T-helper 1 cell treated with Interleukin-12 subunit alpha and Interleukin-12 subunit beta and Interleukin-4 antibody, amounts not matched to agents 30 ng/mL and 1 ng/mL, for 36 hours (primary cell): ENCODE measurements around the gene KCNJ15. TPM values are rescaled to one million over a fixed set of nuclear protein-coding genes. Genes with fewer than 3 reads are reported as not detected.

Experiments
- intact Hi-C: fragments of 100-400 bp; cut with micrococcal nuclease; formaldehyde crosslinking; loops from one replicate; pipeline ENCODE4 v1.15.1; 2024
- total RNA-seq: library from RNA; stranded (reverse); gene quantifications from 2 replicates; pipeline ENCODE4 v1.2.3, GENCODE V29; 2022

Gene KCNJ15
- total RNA-seq, 1 donor from 2014 or later: 0.34 TPM

DNA sequence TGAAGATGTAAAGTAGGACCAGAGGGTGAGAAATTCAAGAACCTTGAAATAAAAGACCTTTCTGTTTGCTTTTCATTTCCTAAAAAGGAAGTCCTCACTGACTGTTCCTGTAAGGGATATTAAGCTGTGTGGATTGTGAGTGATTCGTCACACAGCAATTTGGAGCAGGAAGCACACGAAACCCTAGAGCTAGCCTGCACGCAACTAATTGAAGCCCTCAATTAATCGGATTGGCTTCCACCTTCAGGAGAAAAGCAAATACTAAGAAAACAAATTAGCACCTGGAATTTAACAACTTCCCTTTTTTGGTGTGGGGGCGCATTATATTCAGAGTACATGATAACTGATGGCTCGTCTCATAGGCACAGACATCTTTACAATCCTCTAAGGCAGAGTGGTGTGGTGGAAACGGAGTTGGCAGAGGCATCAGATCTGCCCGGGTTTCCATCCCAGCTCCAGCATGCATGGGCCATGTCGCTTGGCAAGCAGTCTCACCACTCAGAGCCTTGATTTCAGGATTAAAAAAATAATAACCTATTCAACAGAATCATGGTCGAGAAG lies 95.2 kb downstream of the KCNJ15 start:
- intact Hi-C loops: loop anchor here (1.0 kb wide), 2 partner anchors 133 to 193 kb away; no protein-coding TSS in a partner anchor

DNA sequence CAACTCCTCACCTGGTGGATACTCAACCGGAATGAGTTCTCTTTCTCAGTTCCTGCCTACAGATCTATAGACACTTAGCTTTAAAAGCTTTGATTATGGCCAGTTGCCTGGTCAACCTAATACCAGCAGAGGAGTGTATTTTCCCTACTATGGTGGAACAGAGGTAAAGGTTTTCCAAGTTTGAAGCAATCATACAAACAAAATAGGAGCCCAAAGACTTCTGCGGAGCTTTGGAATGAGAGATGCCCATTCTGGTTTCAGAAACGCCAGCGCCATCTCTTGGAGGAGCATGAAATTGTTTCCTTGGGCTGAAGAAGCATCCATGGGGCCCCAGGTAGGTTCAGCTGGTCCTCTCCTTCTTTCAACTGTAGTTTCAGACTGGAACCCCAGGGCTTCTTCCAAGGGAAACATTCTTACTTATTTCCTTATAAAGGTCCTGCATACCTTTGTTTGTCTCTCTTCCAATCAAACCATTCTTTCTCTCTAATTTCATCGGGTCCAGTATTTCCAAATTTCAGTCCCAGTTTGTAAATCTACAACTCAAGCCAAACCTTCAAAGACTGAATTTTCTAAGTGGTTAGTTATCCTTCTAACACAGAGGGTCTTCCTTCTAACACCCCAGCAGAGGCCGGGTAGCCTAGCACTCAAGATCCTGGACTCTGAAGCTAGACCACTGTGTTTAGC lies 95.9 kb downstream of the KCNJ15 start:
- intact Hi-C loops: loop anchor here (1.0 kb wide), 2 partner anchors 133 to 193 kb away; no protein-coding TSS in a partner anchor

DNA sequence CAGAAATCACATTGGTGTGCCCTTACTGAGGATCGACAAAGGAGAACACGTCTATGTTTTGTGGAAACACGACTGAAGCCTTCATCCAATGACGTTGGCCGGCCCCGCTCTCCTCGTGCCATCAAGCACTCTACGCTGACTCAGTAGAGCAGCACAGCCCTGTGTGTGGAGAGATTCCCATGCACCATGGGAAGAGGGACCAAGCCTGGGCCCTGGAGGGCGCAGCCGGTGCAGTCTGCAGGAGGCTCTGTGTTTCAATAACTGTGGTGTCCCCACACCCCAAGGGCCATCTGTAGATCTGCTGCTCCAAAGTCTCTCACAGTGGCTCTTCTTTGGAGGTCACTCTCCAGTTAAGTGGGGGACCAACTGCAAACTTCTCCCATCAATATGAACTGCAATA lies 97.4 kb downstream of the KCNJ15 start:
- intact Hi-C loops: no loop called here

DNA sequence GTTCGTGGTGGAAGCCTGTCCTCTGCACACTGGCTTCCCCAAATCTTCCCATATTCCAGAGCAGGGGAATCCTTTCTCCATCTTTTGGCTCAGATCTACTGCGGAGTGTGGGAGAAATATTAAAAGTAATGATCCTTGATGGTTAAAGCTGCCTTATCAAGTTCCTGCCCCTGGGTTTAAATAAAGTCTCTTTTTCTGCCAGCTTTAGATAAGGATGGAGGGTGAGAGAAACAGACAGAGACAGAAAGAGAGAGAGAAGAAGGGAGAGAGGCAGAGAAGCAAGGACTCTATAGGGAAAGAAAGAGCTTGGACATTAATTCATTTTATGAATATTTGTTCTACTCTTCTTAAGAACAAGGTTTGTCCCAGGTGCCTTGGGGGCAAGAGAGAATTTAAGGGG lies 98.0 kb downstream of the KCNJ15 start:
- intact Hi-C loops: no loop called here

DNA sequence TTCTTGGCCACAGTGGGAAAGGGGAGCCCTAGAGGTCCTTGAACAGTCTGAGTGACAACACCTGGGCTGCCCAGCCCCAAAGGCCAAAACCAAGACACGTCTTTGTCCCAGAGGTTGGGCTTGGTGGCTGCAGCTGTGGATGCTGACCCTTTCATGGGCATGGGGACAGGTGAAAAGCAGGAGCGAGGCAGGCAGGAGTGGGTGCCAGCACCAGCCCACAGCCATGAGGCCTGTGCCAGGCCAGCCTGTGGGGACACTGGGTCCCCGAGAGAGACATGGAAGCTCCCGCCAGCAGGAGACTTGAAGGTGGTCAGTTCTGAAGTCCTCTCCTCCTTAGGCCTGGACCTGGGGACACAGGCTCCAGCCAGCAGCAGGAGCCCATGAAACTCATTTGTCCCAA lies 98.6 kb downstream of the KCNJ15 start:
- intact Hi-C loops: no loop called here

DNA sequence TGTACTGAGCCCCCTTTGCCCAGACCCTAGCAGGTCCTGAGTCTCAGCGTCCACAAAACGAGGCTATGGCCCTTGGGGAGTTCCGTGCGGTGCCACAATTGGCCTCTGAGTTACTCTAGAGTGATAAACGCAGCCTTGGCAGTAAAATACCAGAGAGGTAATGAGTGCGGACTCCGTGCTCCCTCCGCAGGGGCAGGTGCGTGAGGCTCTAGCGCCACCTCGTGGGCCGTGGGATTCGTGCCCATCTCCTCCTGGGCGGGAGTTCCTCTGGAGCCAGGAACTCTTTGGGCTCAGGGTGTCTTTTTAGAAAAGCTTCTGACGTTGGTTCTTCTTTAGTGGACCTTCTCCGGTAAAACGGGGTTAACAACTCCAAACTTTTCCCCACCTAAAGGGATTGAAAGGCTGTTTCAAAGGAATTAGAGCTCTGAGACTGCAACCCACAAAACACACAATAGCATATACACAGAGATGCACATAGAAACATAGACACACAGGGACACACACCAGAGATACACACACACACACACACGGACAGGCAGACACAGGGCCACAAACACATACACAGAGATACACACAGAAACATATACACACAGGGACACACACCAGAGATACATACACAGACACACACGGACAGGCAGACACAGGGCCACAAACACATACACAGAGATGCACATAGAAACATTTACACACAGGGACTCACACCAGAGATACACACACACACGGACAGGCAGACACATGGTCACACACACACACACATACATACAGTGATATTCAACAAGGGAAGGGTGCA lies 99.4 kb downstream of the KCNJ15 start:
- intact Hi-C loops: loop anchor here (1.0 kb wide), 4 partner anchors 137 to 656 kb away; no protein-coding TSS in a partner anchor

Other genes with a start within 250 kb of the KCNJ15 start
- gene ERG, start 241.5 kb downstream of the KCNJ15 start, total RNA-seq: not detected in 2 replicates